Bronchial epithelial cell (primary cell): ENCODE measurements around the gene CLPSL1. TPM values are rescaled to one million over a fixed set of nuclear protein-coding genes. Genes with fewer than 3 reads are reported as not detected.

Experiments used
- DNase-seq: peaks from one replicate; pipeline ENCODE4 v3.0.0-alpha.2; 2010; ENCODE audit warnings: low read depth
- FAIRE-seq: peaks from 2 replicates; lab custom pipeline; 2011; peaks lifted over from hg19 to GRCh38; lab: Jason Lieb, UNC
- H3K27me3 ChIP-seq: 2 replicates; pipeline ENCODE4 v1.5.1; 2011; ENCODE audit warnings: low read length; ENCODE audit not compliant: control insufficient read depth, insufficient read depth
- H3K36me3 ChIP-seq: 2 replicates; pipeline ENCODE4 v1.5.1; 2011; ENCODE audit warnings: low read length; ENCODE audit not compliant: control insufficient read depth, insufficient read depth
- H3K4me3 ChIP-seq: 2 replicates; pipeline ENCODE4 v1.5.1; 2011; ENCODE audit warnings: mild to moderate bottlenecking, low read depth, low read length, control low read depth
- CTCF ChIP-seq: IDR thresholded peaks from 2 replicates; pipeline ENCODE4 v1.5.1; 2011; ENCODE audit warnings: mild to moderate bottlenecking, moderate library complexity, low read length, control low read depth, inconsistent platforms; ENCODE audit not compliant: insufficient read depth, severe bottlenecking
- total RNA-seq: library from RNA; depleted of rRNA; stranded (reverse); fragments of >200 nt; gene quantifications from 2 replicates; pipeline ENCODE4 v1.2.1, GENCODE V29; 2014

CLPSL1 gene
- total RNA-seq, 1 donor from 2014 or later, result not detected

DNA sequence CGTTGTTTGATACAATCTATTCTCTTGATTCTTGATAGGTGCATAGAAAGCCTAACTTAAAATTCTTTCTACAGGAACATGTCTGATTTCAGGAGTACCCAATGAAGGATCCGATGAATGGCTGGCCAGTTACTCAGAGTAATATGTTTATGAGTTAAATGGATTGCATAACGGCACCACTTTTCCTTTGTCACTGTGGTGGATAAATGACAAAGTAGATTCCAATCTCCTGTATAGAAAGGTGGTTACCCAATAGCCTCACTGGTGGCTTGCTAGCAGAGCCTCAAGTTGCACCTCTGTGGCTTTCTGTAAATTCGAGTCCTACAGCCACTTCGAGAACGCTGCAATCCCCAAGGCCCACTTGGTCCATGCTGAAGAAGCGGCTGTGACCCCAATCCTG is 52.7 kb downstream of the CLPSL1 start:
- no peak for TF ChIP-seq CTCF
- DNase-seq, result peak; percentile 22
- Histone ChIP-seq H3K27me3 (no peaks in the 10 kb centered on the region), H3K4me3 (no peak overlapping the region), H3K36me3 (peaks cover 6% of the 10 kb centered on the region)
- FAIRE-seq, result no peak

Other genes with a start within 250 kb of the CLPSL1 start
- 29.5 and 50.4 TPM in 2 replicates for gene FKBP5, start 92.1 kb upstream of the CLPSL1 start, total RNA-seq
- gene ARMC12, start 44.0 kb upstream of the CLPSL1 start, total RNA-seq, result 0.13 and 0.53 TPM in 2 replicates
- not detected in 2 replicates for gene CLPSL2, start 4.4 kb upstream of the CLPSL1 start, total RNA-seq
- gene CLPS, start 16.3 kb downstream of the CLPSL1 start, total RNA-seq, result not detected in 2 replicates
- gene LHFPL5, start 24.3 kb downstream of the CLPSL1 start, total RNA-seq, result not detected in 2 replicates
- gene SRPK1, start 140.1 kb downstream of the CLPSL1 start, total RNA-seq, result 56.3 and 90.6 TPM in 2 replicates
- not detected in 2 replicates for gene SLC26A8, start 243.6 kb downstream of the CLPSL1 start, total RNA-seq
- gene MAPK14, start 246.8 kb downstream of the CLPSL1 start, total RNA-seq, result 38.4 and 44.7 TPM in 2 replicates